Measurements from ENCODE around the gene PMVK.
"Not testable (repeated sequence)": the region's sequence is repeated elsewhere in the genome, so short reads cannot be mapped to it uniquely, and the experiment has no call there.

The PMVK gene

DNA sequence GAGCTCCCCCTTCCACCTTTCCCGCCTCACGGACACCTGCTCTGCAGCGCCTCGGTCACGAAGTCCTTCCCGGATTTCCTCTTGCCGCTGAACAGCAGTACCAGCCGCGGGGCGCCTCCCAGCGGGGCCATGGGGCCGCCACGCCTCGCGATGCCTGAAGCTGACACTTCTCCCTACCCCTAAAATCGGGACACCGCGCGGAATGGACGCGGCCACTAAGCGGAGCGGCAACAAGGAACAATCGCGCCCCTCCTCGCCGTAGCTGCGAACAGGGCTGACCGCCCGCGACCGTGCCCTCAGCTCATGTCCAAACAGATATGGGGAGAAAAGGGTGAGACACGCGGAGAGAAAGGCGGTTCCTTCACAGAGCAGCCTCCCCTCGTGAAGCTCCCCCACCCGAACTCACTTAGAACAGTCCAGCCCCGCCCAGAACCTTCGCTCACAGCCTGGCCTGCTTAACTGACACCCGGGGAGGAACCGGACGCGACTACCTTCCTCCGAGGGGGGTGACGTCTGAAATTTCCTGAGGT is at the start of gene PMVK:
Gene PMVK (minus strand): TSS at position 165 of the 530 bp plus-strand sequence. CDS start 34 bp downstream, at position 131.
- peak within 1 kb of the TSS; percentile 74 for H3K4me3 ChIP-seq (replicated peaks; ENCODE audit: low read depth, low read length)
- H3K27me3 ChIP-seq (replicated peaks; ENCODE audit: control insufficient read depth, insufficient read depth, low read length), result no peaks in the 10 kb centered on the region
- DNase-seq (ENCODE audit: extremely low read depth, insufficient read length), result peak; percentile 96
- peaks cover 6% of the 10 kb centered on the region for H3K36me3 ChIP-seq (ENCODE audit: control insufficient read depth, insufficient read depth, low read length)
- TF ChIP-seq, protein P1, sequence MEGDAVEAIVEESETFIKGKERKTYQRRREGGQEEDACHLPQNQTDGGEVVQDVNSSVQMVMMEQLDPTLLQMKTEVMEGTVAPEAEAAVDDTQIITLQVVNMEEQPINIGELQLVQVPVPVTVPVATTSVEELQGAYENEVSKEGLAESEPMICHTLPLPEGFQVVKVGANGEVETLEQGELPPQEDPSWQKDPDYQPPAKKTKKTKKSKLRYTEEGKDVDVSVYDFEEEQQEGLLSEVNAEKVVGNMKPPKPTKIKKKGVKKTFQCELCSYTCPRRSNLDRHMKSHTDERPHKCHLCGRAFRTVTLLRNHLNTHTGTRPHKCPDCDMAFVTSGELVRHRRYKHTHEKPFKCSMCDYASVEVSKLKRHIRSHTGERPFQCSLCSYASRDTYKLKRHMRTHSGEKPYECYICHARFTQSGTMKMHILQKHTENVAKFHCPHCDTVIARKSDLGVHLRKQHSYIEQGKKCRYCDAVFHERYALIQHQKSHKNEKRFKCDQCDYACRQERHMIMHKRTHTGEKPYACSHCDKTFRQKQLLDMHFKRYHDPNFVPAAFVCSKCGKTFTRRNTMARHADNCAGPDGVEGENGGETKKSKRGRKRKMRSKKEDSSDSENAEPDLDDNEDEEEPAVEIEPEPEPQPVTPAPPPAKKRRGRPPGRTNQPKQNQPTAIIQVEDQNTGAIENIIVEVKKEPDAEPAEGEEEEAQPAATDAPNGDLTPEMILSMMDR (IDR thresholded peaks at IDR 0.05; ENCODE audit: insufficient read depth, low read length, poor library complexity, severe bottlenecking), result peak; percentile 64

DNA sequence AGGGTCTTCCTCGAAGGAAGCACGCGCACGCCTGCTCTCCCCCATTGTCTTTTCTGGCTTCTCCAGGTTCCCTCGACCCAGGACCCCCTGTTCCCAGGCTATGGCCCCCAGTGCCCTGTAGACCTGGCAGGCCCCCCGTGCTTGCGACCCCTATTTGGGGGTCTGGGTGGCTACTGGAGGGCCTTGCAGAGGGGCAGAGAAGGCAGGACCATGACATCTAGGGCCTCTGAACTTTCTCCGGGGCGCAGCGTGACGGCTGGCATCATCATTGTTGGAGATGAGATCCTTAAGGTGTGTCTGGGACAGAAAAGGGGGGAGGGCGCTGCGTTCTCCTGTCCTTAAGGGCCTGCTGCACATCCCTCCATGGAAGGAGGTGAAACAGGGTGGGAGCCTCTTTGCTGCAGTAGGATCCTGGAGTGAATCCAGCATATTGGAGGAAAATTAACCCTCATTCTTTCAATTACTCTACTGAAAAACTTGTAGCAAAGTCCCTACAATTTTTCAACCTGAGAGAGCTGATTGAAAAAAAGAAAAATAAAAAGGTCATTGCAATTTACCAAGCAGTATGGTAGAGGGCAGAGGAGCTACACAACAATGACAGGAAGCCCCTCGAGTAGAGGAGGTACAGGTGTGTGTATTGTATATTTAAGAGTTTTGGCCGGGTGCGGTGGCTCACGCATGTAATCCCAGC is 47.4 kb upstream of the PMVK start:
- Histone ChIP-seq H3K4me3 (replicated peaks; ENCODE audit: low read depth, low read length) (peak overlapping the region; percentile 70), H3K36me3 (ENCODE audit: control insufficient read depth, insufficient read depth, low read length) (peaks cover 9% of the 10 kb centered on the region), H3K27me3 (replicated peaks; ENCODE audit: control insufficient read depth, insufficient read depth, low read length) (no peaks in the 10 kb centered on the region)
- no peak for DNase-seq (ENCODE audit: extremely low read depth, insufficient read length)
- TF ChIP-seq, protein P1 (IDR thresholded peaks at IDR 0.05; ENCODE audit: insufficient read depth, low read length, poor library complexity, severe bottlenecking), result no peak

DNA sequence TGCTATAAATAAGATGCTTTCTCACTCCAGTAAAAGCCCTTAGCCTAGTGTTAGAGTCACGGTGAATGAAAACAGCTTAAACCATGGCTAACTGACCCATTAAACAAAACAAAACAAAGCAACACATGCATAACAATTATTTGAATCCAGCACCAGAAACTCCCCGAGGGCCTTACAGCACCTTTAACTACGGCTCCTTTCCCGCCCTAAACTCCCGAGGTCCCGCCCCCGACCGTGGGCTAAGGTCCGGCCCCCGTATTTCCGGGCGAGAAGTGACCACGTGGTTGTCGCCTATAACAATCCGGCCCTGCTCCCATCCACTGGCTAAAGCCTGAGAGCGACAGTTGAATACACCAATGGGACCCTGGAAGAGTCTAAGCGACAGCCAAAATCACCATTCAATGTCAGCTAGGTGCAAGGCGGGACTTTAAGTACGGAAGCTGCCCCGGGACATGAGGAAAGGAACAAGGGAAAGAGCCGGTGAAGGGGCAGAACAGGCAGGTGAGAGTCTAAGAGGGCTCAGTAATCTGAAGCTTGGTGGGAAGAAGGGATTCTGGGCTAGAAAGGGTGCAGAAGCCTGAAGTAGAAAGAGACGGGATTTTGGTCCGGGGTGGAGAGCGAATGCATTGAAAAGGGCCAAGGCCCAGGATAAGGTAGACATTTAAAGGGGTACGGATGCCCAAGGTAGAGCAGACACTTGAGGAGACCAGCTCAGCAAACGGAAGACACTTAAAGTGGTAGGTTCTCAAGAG is 46.6 kb upstream of the PMVK start, which contains the start of gene FLAD1:
Gene FLAD1 (plus strand): TSS at position 448 of the 752 bp plus-strand sequence. CDS start 351 bp downstream, outside the sequence.
- Histone ChIP-seq H3K4me3 (replicated peaks; ENCODE audit: low read depth, low read length) (peak within 1 kb of the TSS; percentile 70), H3K36me3 (ENCODE audit: control insufficient read depth, insufficient read depth, low read length) (peaks cover 5% of the 10 kb centered on the region), H3K27me3 (replicated peaks; ENCODE audit: control insufficient read depth, insufficient read depth, low read length) (no peaks in the 10 kb centered on the region)
- peak; percentile 95 for DNase-seq (ENCODE audit: extremely low read depth, insufficient read length)
- TF ChIP-seq, protein P1 (IDR thresholded peaks at IDR 0.05; ENCODE audit: insufficient read depth, low read length, poor library complexity, severe bottlenecking), result no peak

DNA sequence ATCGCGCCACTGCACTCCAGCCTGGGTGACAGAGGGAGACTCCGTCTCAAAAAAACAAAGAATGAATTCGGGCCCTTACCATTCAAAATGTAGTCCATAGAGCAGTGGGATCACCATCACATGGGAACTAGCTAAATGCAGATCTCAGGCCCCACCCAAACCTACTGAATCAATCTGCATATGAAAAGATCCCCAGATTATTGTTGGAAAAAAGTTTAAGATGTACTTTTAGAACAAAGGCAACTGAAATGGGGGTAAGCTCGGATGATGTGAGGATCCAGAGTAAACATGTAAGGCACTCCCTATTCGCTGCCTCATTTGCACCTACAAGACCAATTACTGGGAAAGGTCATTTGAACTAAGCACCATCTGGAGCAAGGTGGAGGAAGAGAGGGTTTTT is 45.8 kb upstream of the PMVK start:
- DNase-seq (ENCODE audit: extremely low read depth, insufficient read length), result no peak
- Histone ChIP-seq H3K36me3 (ENCODE audit: control insufficient read depth, insufficient read depth, low read length) (no peaks in the 10 kb centered on the region; the same call in none of the 2 replicates), H3K27me3 (replicated peaks; ENCODE audit: control insufficient read depth, insufficient read depth, low read length) (no peaks in the 10 kb centered on the region), H3K4me3 (replicated peaks; ENCODE audit: low read depth, low read length) (peak overlapping the region; percentile 43)
- TF ChIP-seq, protein P1 (IDR thresholded peaks at IDR 0.05; ENCODE audit: insufficient read depth, low read length, poor library complexity, severe bottlenecking), result no peak

DNA sequence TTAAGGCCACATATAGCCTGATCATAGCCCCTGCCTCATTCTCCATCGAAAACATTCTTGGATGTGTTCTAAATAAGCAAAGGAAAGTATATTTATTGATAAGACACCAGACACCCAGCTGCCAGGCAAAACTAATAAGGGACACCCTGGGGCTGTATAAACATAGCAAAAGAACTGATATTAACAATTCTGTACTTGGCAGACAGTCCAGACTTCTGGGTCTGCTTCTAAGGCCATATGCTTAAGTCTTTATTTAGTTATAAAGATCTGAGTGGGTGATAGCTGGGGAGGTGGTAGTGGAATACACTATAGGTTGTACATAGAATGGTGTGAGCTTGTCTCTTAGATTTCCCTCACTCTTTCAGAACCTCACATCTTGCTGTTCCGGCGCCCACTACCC is 41.8 kb upstream of the PMVK start:
- Histone ChIP-seq H3K36me3 (ENCODE audit: control insufficient read depth, insufficient read depth, low read length) (no peaks in the 10 kb centered on the region; the same call in 1 of the 2 replicates), H3K27me3 (replicated peaks; ENCODE audit: control insufficient read depth, insufficient read depth, low read length) (no peaks in the 10 kb centered on the region), H3K4me3 (replicated peaks; ENCODE audit: low read depth, low read length) (no peak overlapping the region)
- no peak for DNase-seq (ENCODE audit: extremely low read depth, insufficient read length)
- TF ChIP-seq, protein P1 (IDR thresholded peaks at IDR 0.05; ENCODE audit: insufficient read depth, low read length, poor library complexity, severe bottlenecking), result no peak

DNA sequence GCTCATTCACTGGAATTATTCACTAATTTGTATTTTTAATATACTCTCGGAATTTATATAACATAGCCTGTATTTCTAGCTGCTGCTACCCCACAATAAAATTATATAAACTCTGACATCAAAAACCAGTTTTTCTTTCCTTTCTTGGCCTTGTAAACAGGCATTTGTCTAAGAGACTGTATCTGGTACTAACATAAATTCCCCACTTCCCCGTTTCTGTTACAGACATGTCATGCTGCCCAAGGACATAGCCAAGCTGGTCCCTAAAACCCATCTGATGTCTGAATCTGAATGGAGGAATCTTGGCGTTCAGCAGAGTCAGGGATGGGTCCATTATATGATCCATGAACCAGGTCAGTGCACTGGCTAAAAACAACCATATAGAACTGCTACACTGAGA is 41.2 kb upstream of the PMVK start:
- H3K4me3 ChIP-seq (replicated peaks; ENCODE audit: low read depth, low read length); H3K27me3 ChIP-seq (replicated peaks; ENCODE audit: control insufficient read depth, insufficient read depth, low read length); DNase-seq (ENCODE audit: extremely low read depth, insufficient read length); H3K36me3 ChIP-seq (ENCODE audit: control insufficient read depth, insufficient read depth, low read length): not testable (repeated sequence)
